PFSK-1 (cell line): ENCODE results near the gene SEMA3F.

ENCODE experiments used
- POLR2AphosphoS5 ChIP-seq: IDR thresholded peaks from 2 replicates; pipeline ENCODE4 v1.6.1; 2012; ENCODE audit warnings: low read depth, mild to moderate bottlenecking, control low read depth, low read length, moderate library complexity
- TF ChIP-seq, protein P1 (sequence below), 2 experiments: IDR thresholded peaks; 2 replicates each; pipeline versions ENCODE4 v1.6.1 to v1.8.0; 2011 to 2012; ENCODE audit warnings: low read depth in 2 of 2, low read length in 2 of 2, control low read depth in 1 of 2, inconsistent platforms in 1 of 2, mild to moderate bottlenecking in 1 of 2, moderate library complexity in 1 of 2; ENCODE audit not compliant: insufficient read depth in 1 of 2

DNA sequence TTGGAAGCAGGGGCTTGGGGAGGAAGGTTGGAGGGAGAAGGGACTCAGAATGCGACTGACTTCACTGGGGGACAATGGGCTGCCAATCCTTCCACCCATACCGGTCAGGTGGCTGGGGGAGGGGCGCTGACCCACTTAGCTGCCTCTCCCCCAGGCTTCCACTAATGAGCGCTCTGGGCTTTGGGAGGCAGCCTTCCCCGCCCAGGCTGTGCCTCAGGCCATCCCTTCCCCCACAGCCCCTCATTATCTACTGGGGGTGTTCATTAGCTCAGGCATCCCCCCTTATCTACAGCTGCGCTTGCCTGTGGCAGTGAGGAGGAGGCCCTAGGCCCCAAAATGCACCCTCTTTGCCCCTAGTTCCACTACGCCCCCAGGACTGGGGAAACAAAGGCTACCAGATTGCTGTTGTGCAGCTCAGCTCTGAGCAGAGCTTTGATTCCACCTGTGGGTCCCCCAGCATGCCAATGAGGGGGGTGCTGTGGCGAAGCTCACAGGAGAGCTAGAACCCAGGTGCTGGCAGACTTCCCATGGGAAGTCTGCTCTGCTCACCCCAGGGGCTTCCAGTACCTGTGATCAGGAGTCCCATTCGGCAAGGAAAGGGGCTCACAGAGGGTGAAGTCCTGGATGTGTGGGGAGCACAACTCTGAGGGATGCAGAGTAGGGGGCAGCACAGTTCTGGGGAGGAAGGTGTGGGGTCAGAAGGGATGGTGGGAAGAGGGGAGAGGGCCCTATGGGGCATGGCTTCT lies 29.4 kb upstream of the SEMA3F start:
- TF ChIP-seq, protein P1, sequence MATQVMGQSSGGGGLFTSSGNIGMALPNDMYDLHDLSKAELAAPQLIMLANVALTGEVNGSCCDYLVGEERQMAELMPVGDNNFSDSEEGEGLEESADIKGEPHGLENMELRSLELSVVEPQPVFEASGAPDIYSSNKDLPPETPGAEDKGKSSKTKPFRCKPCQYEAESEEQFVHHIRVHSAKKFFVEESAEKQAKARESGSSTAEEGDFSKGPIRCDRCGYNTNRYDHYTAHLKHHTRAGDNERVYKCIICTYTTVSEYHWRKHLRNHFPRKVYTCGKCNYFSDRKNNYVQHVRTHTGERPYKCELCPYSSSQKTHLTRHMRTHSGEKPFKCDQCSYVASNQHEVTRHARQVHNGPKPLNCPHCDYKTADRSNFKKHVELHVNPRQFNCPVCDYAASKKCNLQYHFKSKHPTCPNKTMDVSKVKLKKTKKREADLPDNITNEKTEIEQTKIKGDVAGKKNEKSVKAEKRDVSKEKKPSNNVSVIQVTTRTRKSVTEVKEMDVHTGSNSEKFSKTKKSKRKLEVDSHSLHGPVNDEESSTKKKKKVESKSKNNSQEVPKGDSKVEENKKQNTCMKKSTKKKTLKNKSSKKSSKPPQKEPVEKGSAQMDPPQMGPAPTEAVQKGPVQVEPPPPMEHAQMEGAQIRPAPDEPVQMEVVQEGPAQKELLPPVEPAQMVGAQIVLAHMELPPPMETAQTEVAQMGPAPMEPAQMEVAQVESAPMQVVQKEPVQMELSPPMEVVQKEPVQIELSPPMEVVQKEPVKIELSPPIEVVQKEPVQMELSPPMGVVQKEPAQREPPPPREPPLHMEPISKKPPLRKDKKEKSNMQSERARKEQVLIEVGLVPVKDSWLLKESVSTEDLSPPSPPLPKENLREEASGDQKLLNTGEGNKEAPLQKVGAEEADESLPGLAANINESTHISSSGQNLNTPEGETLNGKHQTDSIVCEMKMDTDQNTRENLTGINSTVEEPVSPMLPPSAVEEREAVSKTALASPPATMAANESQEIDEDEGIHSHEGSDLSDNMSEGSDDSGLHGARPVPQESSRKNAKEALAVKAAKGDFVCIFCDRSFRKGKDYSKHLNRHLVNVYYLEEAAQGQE (IDR thresholded peaks at IDR 0.05; ENCODE audit: insufficient read depth in 1 of 2, low read depth in 2 of 2, low read length in 2 of 2): no peak
- TF ChIP-seq POLR2AphosphoS5: no peak
